HG03442 (cell line): ENCODE results near the gene FILIP1L.

Source experiments
- ATAC-seq: cut with Tn5 transposase; IDR thresholded peaks from one replicate; pipeline ENCODE4 v1.9.1; 2021; ENCODE audit warnings: mild to moderate bottlenecking, moderate library complexity; ENCODE audit not compliant: unreplicated experiment

The FILIP1L gene

GRCh38 chr3:100019719-100020118, 94.6 kb downstream of the FILIP1L start:
- ATAC-seq = no peak

- ATAC-seq = no peak
Measured at GRCh38 chr3:100018806-100019205, 95.5 kb downstream of the FILIP1L start.

GRCh38 chr3:100010087-100010417, 104.2 kb downstream of the FILIP1L start:
- ATAC-seq = no peak

- ATAC-seq = no peak
Measured at GRCh38 chr3:100009276-100010086, 104.8 kb downstream of the FILIP1L start.

- ATAC-seq = no peak
Measured at GRCh38 chr3:100008081-100008698, 106.1 kb downstream of the FILIP1L start.

- ATAC-seq = no peak
Measured at GRCh38 chr3:100007313-100007712, 107.0 kb downstream of the FILIP1L start.

GRCh38 chr3:100006570-100007271, 107.6 kb downstream of the FILIP1L start:
- no peak for ATAC-seq

- no peak for ATAC-seq
Measured at GRCh38 chr3:100005665-100006393, 108.5 kb downstream of the FILIP1L start.

GRCh38 chr3:100004931-100005330, 109.4 kb downstream of the FILIP1L start:
- ATAC-seq = no peak

- ATAC-seq = no peak
Measured at GRCh38 chr3:100003609-100004503, 110.4 kb downstream of the FILIP1L start.

GRCh38 chr3:100002599-100003350, 111.5 kb downstream of the FILIP1L start:
- no peak for ATAC-seq

- ATAC-seq = no peak
Measured at GRCh38 chr3:100001526-100002270, 112.6 kb downstream of the FILIP1L start.

GRCh38 chr3:100001083-100001482, 113.2 kb downstream of the FILIP1L start:
- no peak for ATAC-seq

GRCh38 chr3:99999536-99999935, 114.8 kb downstream of the FILIP1L start:
- ATAC-seq = no peak

GRCh38 chr3:99997293-99997692, 117.0 kb downstream of the FILIP1L start:
- ATAC-seq = no peak

- ATAC-seq = no peak
Measured at GRCh38 chr3:99990179-99990578, 124.1 kb downstream of the FILIP1L start.

- no peak for ATAC-seq
Measured at GRCh38 chr3:99984668-99985067, 129.6 kb downstream of the FILIP1L start.

GRCh38 chr3:99984139-99984538, 130.2 kb downstream of the FILIP1L start:
- no peak for ATAC-seq

GRCh38 chr3:99982650-99983049, 131.7 kb downstream of the FILIP1L start:
- ATAC-seq = no peak
